ENCODE results near the gene TNN. TPM values are rescaled to one million over a fixed set of nuclear protein-coding genes. Genes with fewer than 3 reads are reported as not detected.

Gene TNN
- total and polyA plus RNA-seq, 2 experiments from 2014 or later = 0.18 to 0.31 TPM

- Histone ChIP-seq H3K27ac (ENCODE audit: low read depth) (no peak overlapping the region), H4K20me1 (replicated peaks; ENCODE audit: insufficient read depth) (no peaks in the 10 kb centered on the region), H3K27me3 (ENCODE audit: insufficient read depth) (no peaks in the 10 kb centered on the region), H3K9me2 (ENCODE audit: insufficient read depth) (no peaks in the 10 kb centered on the region), H3K4me3 (no peak overlapping the region), H3K79me2 (replicated peaks; ENCODE audit: insufficient read depth) (no peaks in the 10 kb centered on the region), H3F3A (replicated peaks; ENCODE audit: low read depth) (no peaks in the 10 kb centered on the region), H3K4me2 (no peak overlapping the region), H3K36me3 (ENCODE audit: insufficient read depth) (no peaks in the 10 kb centered on the region), H3K4me1 (ENCODE audit: insufficient read depth) (no peaks in the 10 kb centered on the region), H2AFZ (no peak overlapping the region)
- H3K27ac Mint-ChIP-seq = no peak overlapping the region
- H3K36me3 Mint-ChIP-seq (ENCODE audit: low read depth) = peaks cover 6% of the 10 kb centered on the region; the same call in 2 of the 3 replicates
- TF ChIP-seq ZNF462 (CRISPR knock-in tag; IDR thresholded peaks at IDR 0.05) (no peak), EZH2phosphoT487 (IDR thresholded peaks at IDR 0.05; ENCODE audit: unreplicated experiment) (no peak), ETS1 (IDR thresholded peaks at IDR 0.05) (no peak), CTCF (conservative IDR thresholded peaks at IDR 0.05; ENCODE audit: low read depth in 2 of 2) (no peak), ZNF114 (CRISPR knock-in tag; IDR thresholded peaks at IDR 0.05) (no peak)
- H3K4me3 Mint-ChIP-seq = no peak overlapping the region
- H3K9me3 Mint-ChIP-seq = peaks cover 20% of the 10 kb centered on the region
- ATAC-seq = no peak
- H3K4me1 Mint-ChIP-seq = no peaks in the 10 kb centered on the region
- peaks cover 3% of the 10 kb centered on the region for H3K27me3 Mint-ChIP-seq (ENCODE audit: insufficient read depth, low read depth, poor library complexity)
- no peak for DNase-seq (ENCODE audit: low spot score)
Observed at GRCh38 chr1:175114996-175115395, 47.4 kb downstream of the TNN start.

Measured in GM23338 (cell line).